Measurements from ENCODE around the gene PPP3CB. TPM values are rescaled to one million over a fixed set of nuclear protein-coding genes. Genes with fewer than 3 reads are reported as not detected.

The PPP3CB gene
- total RNA-seq, 1 donor from 2014 or later = 29.2 TPM

- no peak for TF ChIP-seq CTCF (IDR thresholded peaks at IDR 0.05; ENCODE audit: insufficient read depth, low read depth, low read length)
- TF ChIP-seq EZH2 (IDR thresholded peaks at IDR 0.05; ENCODE audit: insufficient read depth, low read length) = no peak
- Histone ChIP-seq H3K27me3 (ENCODE audit: insufficient read depth, low read length) (no peaks in the 10 kb centered on the region), H2AFZ (ENCODE audit: low read depth, low read length) (no peak overlapping the region), H4K20me1 (ENCODE audit: insufficient read depth, low read length) (no peaks in the 10 kb centered on the region), H3K9ac (ENCODE audit: low read length) (no peak overlapping the region), H3K27ac (ENCODE audit: low read depth, low read length) (no peak overlapping the region), H3K4me1 (ENCODE audit: insufficient read depth, low read length) (no peaks in the 10 kb centered on the region), H3K4me3 (ENCODE audit: insufficient read depth, low read depth, low read length) (no peak overlapping the region), H3K79me2 (ENCODE audit: insufficient read depth, low read length) (no peaks in the 10 kb centered on the region), H3K4me2 (ENCODE audit: low read length) (no peak overlapping the region), H3K9me3 (ENCODE audit: insufficient read depth, low read depth, low read length) (no peaks in the 10 kb centered on the region), H3K36me3 (ENCODE audit: insufficient read depth, low read length) (peaks cover 28% of the 10 kb centered on the region)
- H3K27ac Mint-ChIP-seq (ENCODE audit: unreplicated experiment) = no peak overlapping the region
- FAIRE-seq (no peak), DNase-seq (ENCODE audit: low read depth) (no peak)
- H3K4me1 Mint-ChIP-seq (ENCODE audit: low read depth, unreplicated experiment) = no peaks in the 10 kb centered on the region
- no peaks in the 10 kb centered on the region for H3K27me3 Mint-ChIP-seq (ENCODE audit: low read depth, unreplicated experiment)
- H3K36me3 Mint-ChIP-seq (ENCODE audit: low read depth, unreplicated experiment) = no peaks in the 10 kb centered on the region
- no peak overlapping the region for H3K4me3 Mint-ChIP-seq (ENCODE audit: unreplicated experiment)
- no peaks in the 10 kb centered on the region for H3K9me3 Mint-ChIP-seq (ENCODE audit: unreplicated experiment)
These were observed 47.4 kb downstream of the PPP3CB start for GRCh38 chr10:73448384-73448783.

GRCh38 chr10:73446926-73447325 lies 48.9 kb downstream of the PPP3CB start:
- Histone ChIP-seq H3K9ac (ENCODE audit: low read length) (no peak overlapping the region), H3K4me3 (ENCODE audit: insufficient read depth, low read depth, low read length) (no peak overlapping the region), H3K79me2 (ENCODE audit: insufficient read depth, low read length) (no peaks in the 10 kb centered on the region), H3K4me1 (ENCODE audit: insufficient read depth, low read length) (no peaks in the 10 kb centered on the region), H3K27me3 (ENCODE audit: insufficient read depth, low read length) (no peaks in the 10 kb centered on the region), H3K36me3 (ENCODE audit: insufficient read depth, low read length) (peaks cover 25% of the 10 kb centered on the region), H2AFZ (ENCODE audit: low read depth, low read length) (no peak overlapping the region), H3K9me3 (ENCODE audit: insufficient read depth, low read depth, low read length) (no peaks in the 10 kb centered on the region), H3K4me2 (ENCODE audit: low read length) (no peak overlapping the region), H3K27ac (ENCODE audit: low read depth, low read length) (no peak overlapping the region), H4K20me1 (ENCODE audit: insufficient read depth, low read length) (no peaks in the 10 kb centered on the region)
- H3K27ac Mint-ChIP-seq (ENCODE audit: unreplicated experiment) = no peak overlapping the region
- FAIRE-seq (no peak), DNase-seq (ENCODE audit: low read depth) (no peak)
- H3K9me3 Mint-ChIP-seq (ENCODE audit: unreplicated experiment) = no peaks in the 10 kb centered on the region
- peaks cover 2% of the 10 kb centered on the region for H3K4me1 Mint-ChIP-seq (ENCODE audit: low read depth, unreplicated experiment)
- no peaks in the 10 kb centered on the region for H3K36me3 Mint-ChIP-seq (ENCODE audit: low read depth, unreplicated experiment)
- no peaks in the 10 kb centered on the region for H3K27me3 Mint-ChIP-seq (ENCODE audit: low read depth, unreplicated experiment)
- TF ChIP-seq EZH2 (IDR thresholded peaks at IDR 0.05; ENCODE audit: insufficient read depth, low read length) (no peak), CTCF (IDR thresholded peaks at IDR 0.05; ENCODE audit: insufficient read depth, low read depth, low read length) (no peak)
- H3K4me3 Mint-ChIP-seq (ENCODE audit: unreplicated experiment) = no peak overlapping the region

- FAIRE-seq = no peak
- H3K27me3 Mint-ChIP-seq (ENCODE audit: low read depth, unreplicated experiment) = no peaks in the 10 kb centered on the region
- H3K27ac Mint-ChIP-seq (ENCODE audit: unreplicated experiment) = no peak overlapping the region
These were observed 51.4 kb downstream of the PPP3CB start for GRCh38 chr10:73444457-73444856.

More at GRCh38 chr10:73444457-73444856, 51.4 kb downstream of the PPP3CB start:
- Histone ChIP-seq H3K9me3 (ENCODE audit: insufficient read depth, low read depth, low read length) (no peaks in the 10 kb centered on the region), H3K27ac (ENCODE audit: low read depth, low read length) (no peak overlapping the region), H3K27me3 (ENCODE audit: insufficient read depth, low read length) (no peaks in the 10 kb centered on the region), H3K9ac (ENCODE audit: low read length) (no peak overlapping the region), H4K20me1 (ENCODE audit: insufficient read depth, low read length) (no peaks in the 10 kb centered on the region), H3K36me3 (ENCODE audit: insufficient read depth, low read length) (peaks cover 25% of the 10 kb centered on the region), H2AFZ (ENCODE audit: low read depth, low read length) (no peak overlapping the region), H3K4me2 (ENCODE audit: low read length) (no peak overlapping the region), H3K79me2 (ENCODE audit: insufficient read depth, low read length) (no peaks in the 10 kb centered on the region), H3K4me1 (ENCODE audit: insufficient read depth, low read length) (peaks cover 7% of the 10 kb centered on the region), H3K4me3 (ENCODE audit: insufficient read depth, low read depth, low read length) (no peak overlapping the region)
- no peaks in the 10 kb centered on the region for H3K36me3 Mint-ChIP-seq (ENCODE audit: low read depth, unreplicated experiment)
- DNase-seq (ENCODE audit: low read depth) = no peak
- H3K4me3 Mint-ChIP-seq (ENCODE audit: unreplicated experiment) = no peak overlapping the region
- no peak for TF ChIP-seq EZH2 (IDR thresholded peaks at IDR 0.05; ENCODE audit: insufficient read depth, low read length)
- TF ChIP-seq CTCF (IDR thresholded peaks at IDR 0.05; ENCODE audit: insufficient read depth, low read depth, low read length) = no peak
- peaks cover 9% of the 10 kb centered on the region for H3K4me1 Mint-ChIP-seq (ENCODE audit: low read depth, unreplicated experiment)
- no peaks in the 10 kb centered on the region for H3K9me3 Mint-ChIP-seq (ENCODE audit: unreplicated experiment)
